Osteoblast (primary cell): ENCODE data around the gene LPAR1. TPM values are rescaled to one million over a fixed set of nuclear protein-coding genes. Genes with fewer than 3 reads are reported as not detected.

ENCODE experiments used
- DNase-seq: peaks from one replicate; pipeline ENCODE4 v3.0.0; 2011; ENCODE audit warnings: low spot score, mixed read lengths; ENCODE audit not compliant: insufficient read length; ENCODE audit errors: missing footprints
- H2AFZ ChIP-seq: 2 replicates; pipeline ENCODE4 v1.6.0; 2011; ENCODE audit warnings: mild to moderate bottlenecking, low read length
- H3K27ac ChIP-seq: 2 replicates; pipeline ENCODE4 v1.5.1; 2011; ENCODE audit warnings: mild to moderate bottlenecking, low read depth, low read length, moderate library complexity
- H3K27me3 ChIP-seq: 2 replicates; pipeline ENCODE4 v1.6.0; 2012; ENCODE audit warnings: mild to moderate bottlenecking, control low read depth, inconsistent platforms, low read length, moderate library complexity; ENCODE audit not compliant: insufficient read depth
- H3K36me3 ChIP-seq: 2 replicates; pipeline ENCODE4 v1.5.1; 2011; ENCODE audit warnings: mild to moderate bottlenecking, low read length, control low read depth, moderate library complexity; ENCODE audit not compliant: insufficient read depth
- H3K4me1 ChIP-seq: 2 replicates; pipeline ENCODE4 v1.5.1; 2011; ENCODE audit warnings: mild to moderate bottlenecking, low read length, control low read depth, moderate library complexity; ENCODE audit not compliant: insufficient read depth
- H3K4me2 ChIP-seq: 2 replicates; pipeline ENCODE4 v1.6.0; 2011; ENCODE audit warnings: mild to moderate bottlenecking, low read length; ENCODE audit not compliant: insufficient read depth
- H3K4me3 ChIP-seq: fragments of 200-600 bp; sonication (generic); 3 replicates; pipeline ENCODE4 v1.5.1; 2012; ENCODE audit warnings: mild to moderate bottlenecking, low read length, inconsistent platforms; ENCODE audit not compliant: insufficient read depth
- H3K79me2 ChIP-seq: 2 replicates; pipeline ENCODE4 v1.6.0; 2012; ENCODE audit warnings: mild to moderate bottlenecking, low read length, control low read depth, inconsistent platforms; ENCODE audit not compliant: insufficient read depth
- H3K9me3 ChIP-seq: 2 replicates; pipeline ENCODE4 v1.5.1; 2011; ENCODE audit warnings: low read depth, low read length, control low read depth
- H4K20me1 ChIP-seq: 2 replicates; pipeline ENCODE4 v1.6.0; 2012; ENCODE audit warnings: mild to moderate bottlenecking, low read length, control low read depth; ENCODE audit not compliant: insufficient read depth
- CTCF ChIP-seq: IDR thresholded peaks from 2 replicates; pipeline ENCODE4 v1.5.1; 2011; ENCODE audit warnings: mild to moderate bottlenecking, low read depth, low read length, moderate library complexity; ENCODE audit errors: extremely low read depth
- total RNA-seq: library from RNA; depleted of rRNA; stranded (reverse); fragments of >200 nt; gene quantifications from 2 replicates; pipeline ENCODE4 v1.2.3, GENCODE V29; 2012

LPAR1 gene
- total RNA-seq, 1 donor: 151 TPM

- H3K79me2 ChIP-seq: peaks cover 99% of the 10 kb centered on the region
- TF ChIP-seq CTCF: no peak
- H2AFZ ChIP-seq: no peak overlapping the region
- peaks cover 9% of the 10 kb centered on the region for H4K20me1 ChIP-seq
- no peaks in the 10 kb centered on the region for H3K27me3 ChIP-seq
- no peak overlapping the region for H3K4me3 ChIP-seq
- DNase-seq: no peak
- peak overlapping the region; percentile 30 for H3K4me2 ChIP-seq
- peak overlapping the region; percentile 16 for H3K27ac ChIP-seq
- peaks cover 3% of the 10 kb centered on the region for H3K36me3 ChIP-seq
- no peaks in the 10 kb centered on the region for H3K9me3 ChIP-seq
- peaks cover 38% of the 10 kb centered on the region for H3K4me1 ChIP-seq
Observed at GRCh38 chr9:110994771-110995241, 43.5 kb downstream of the LPAR1 start.

- H4K20me1 ChIP-seq: peaks cover 13% of the 10 kb centered on the region
Observed at GRCh38 chr9:110990481-110990880, 47.8 kb downstream of the LPAR1 start.

GRCh38 chr9:110986529-110986928 is 51.7 kb downstream of the LPAR1 start:
- Histone ChIP-seq H2AFZ (no peak overlapping the region), H3K36me3 (no peaks in the 10 kb centered on the region), H3K27ac (no peak overlapping the region), H3K4me1 (peaks cover 13% of the 10 kb centered on the region), H3K4me3 (no peak overlapping the region), H3K27me3 (no peaks in the 10 kb centered on the region), H4K20me1 (peaks cover 5% of the 10 kb centered on the region), H3K9me3 (no peaks in the 10 kb centered on the region), H3K4me2 (peak overlapping the region; percentile 1), H3K79me2 (peaks cover 95% of the 10 kb centered on the region)
- TF ChIP-seq CTCF: no peak
- no peak for DNase-seq

More at GRCh38 chr9:110990481-110990880, 47.8 kb downstream of the LPAR1 start:
- peaks cover 3% of the 10 kb centered on the region for H3K36me3 ChIP-seq
- no peak overlapping the region for H3K4me3 ChIP-seq
- TF ChIP-seq CTCF: no peak
- H3K27me3 ChIP-seq: no peaks in the 10 kb centered on the region
- peaks cover 96% of the 10 kb centered on the region for H3K79me2 ChIP-seq
- H2AFZ ChIP-seq: no peak overlapping the region
- no peak overlapping the region for H3K4me2 ChIP-seq
- H3K27ac ChIP-seq: no peak overlapping the region
- H3K4me1 ChIP-seq: peaks cover 27% of the 10 kb centered on the region
- no peak for DNase-seq
- H3K9me3 ChIP-seq: no peaks in the 10 kb centered on the region

- no peaks in the 10 kb centered on the region for H3K9me3 ChIP-seq
Observed at GRCh38 chr9:110984890-110985437, 53.3 kb downstream of the LPAR1 start.

More at GRCh38 chr9:110984890-110985437, 53.3 kb downstream of the LPAR1 start:
- no peak overlapping the region for H3K4me3 ChIP-seq
- H3K27me3 ChIP-seq: no peaks in the 10 kb centered on the region
- H3K4me1 ChIP-seq: peaks cover 17% of the 10 kb centered on the region
- peaks cover 5% of the 10 kb centered on the region for H4K20me1 ChIP-seq
- no peak for DNase-seq
- no peak overlapping the region for H2AFZ ChIP-seq
- H3K36me3 ChIP-seq: no peaks in the 10 kb centered on the region
- H3K4me2 ChIP-seq: no peak overlapping the region
- H3K79me2 ChIP-seq: peaks cover 95% of the 10 kb centered on the region
- no peak for TF ChIP-seq CTCF
- no peak overlapping the region for H3K27ac ChIP-seq
